GF-D8 (cell line): ENCODE data around the gene ROR2.
"Not testable (repeated sequence)": the region's sequence is repeated elsewhere in the genome, so short reads cannot be mapped to it uniquely, and the experiment has no call there.

Experiments used
- DNase-seq: peaks from one replicate; lab custom pipeline; 2025; lab: John Stamatoyannopoulos, UW

ROR2 gene

DNA sequence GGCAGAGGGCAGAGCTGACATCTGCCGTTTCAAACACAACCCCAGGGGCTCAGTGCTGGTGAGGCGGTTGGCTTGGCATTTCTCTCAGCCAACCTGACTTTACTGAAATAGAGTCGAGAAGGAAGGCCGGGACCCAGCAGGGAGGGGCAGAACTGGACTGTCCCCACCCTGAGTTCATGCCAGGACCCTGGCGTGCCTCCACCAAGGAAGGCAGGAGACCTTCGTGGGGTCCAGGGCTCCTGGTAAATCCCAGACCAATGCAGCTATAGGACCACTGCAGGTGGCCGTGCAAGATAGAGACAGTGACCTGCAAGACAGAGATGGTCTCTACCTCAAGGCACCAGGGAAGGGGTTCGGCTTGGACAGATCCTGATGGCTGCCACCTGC is 132.9 kb downstream of the ROR2 start:
- DNase-seq, result no peak

DNA sequence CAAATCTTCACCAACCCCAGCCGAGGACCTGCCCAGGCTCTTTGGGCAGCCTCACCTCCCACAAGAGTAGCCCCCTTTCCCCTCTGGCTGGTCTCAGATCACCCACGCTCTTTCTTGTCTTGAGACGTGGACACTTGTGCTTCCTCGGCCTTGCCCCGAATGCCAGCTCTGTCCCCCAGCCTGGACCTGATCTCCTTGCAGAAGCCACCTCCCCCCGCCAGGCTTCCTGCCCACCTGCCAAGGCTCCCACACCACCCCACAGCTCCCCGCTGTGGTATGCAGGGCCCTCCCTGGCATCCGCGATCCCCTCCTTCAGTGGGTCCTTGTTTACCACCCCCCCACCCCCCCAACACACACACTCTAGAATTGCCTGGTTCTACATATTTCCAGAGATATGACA is 133.7 kb downstream of the ROR2 start:
- DNase-seq, result no peak

DNA sequence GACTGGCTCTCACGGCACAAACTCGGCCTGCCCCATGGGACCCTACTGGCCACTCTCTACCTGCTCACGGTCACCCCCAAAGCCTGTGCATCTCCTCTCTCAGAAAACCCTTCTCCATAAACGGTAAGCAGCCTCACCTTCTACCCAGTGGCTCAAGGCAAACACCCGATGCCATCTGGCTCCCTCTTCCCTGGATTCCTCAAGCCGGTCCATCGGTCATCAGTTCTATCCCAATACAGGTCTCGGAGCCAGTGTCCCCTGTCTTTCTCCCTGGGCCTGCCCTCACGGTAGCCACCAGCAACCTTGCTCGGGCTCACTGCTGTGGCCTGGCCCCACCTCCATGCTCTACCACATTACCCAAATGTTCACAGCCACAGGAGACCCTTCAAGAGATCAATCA is 134.1 kb downstream of the ROR2 start:
- no peak for DNase-seq

DNA sequence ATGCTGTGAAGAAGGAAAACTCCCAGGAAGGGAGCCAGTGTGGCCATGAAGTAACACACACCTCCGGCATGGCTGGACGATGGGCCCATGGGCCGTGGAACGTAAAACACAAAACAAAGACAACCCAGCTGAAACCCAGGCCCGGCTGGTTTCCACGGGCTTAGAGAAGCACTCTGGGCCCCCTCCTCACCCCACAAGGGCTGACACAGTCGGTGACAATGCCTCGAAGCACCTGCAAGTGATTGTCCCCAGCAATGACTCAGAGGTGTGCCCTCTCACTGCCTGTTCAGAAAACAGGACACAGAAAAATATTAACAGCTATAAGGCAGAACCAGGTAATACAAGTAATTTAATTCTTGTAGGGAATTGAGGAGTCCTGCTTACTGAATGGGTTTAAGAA is 135.3 kb downstream of the ROR2 start:
- DNase-seq, result no peak

DNA sequence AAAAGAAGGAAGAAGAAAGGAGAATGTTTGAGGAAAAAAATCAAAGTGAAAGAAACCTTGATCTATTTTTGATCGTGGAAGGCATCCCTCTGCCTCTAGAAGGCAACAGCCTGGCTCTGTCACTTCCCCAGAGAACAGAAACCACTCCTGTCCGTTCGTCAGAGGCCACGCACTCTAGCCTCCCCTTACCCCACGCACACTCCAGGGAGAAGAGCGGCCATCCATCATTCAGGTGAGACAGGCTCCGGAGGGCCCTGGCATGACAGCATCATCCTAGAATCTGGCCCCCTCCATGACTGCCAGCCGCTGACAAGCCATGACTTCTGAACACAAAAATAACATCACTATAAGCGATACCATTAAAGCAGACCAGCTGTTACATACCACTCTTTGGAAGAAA is 135.8 kb downstream of the ROR2 start:
- no peak for DNase-seq

DNA sequence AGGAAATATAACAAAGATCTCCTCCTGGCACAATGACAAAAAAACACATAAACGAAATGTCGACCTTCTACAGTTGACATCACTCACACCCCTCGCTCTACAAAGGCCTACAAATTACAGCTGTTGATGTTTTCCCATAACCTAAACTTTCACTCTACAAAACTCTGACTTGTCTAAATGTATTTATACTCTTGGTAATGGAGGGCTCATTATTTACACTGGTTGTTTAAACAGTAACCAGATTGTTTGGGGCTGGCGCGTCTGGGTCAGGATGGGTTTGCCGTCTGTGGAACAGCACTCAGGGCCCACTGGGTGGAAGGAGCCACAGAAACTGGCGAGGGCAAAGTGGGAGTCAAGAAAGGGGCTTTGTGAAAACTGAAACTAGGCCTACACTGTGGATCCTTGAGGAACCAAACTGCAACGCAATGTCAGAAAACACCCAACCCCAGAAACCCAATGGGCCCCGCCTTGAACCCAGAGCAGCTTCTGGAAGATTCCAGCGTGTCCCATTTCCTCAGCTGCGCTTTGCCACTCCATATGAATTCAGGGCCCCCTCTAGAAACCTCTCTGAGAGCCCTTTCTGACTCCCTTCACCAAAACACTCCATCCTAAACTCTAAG is 136.7 kb downstream of the ROR2 start:
- DNase-seq, result no peak

DNA sequence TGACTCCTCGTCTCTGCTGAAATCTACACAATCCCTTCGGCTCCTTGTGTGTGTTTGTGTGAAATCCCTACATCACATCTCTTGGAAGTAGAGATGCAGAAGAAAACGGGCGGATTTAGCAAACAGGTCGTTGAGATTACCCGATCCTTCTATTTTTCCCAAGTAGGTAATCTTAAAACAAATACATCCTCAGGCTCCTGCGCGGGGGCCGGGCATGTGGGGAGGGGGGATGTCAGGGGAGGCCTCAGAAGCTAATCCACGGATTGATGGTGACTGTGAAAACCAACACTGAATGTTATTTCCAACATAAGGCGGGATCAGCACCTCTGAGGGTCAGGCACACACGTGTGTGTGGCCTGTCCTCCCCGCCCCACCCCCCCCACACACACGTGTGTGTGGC is 137.8 kb downstream of the ROR2 start:
- no peak for DNase-seq

DNA sequence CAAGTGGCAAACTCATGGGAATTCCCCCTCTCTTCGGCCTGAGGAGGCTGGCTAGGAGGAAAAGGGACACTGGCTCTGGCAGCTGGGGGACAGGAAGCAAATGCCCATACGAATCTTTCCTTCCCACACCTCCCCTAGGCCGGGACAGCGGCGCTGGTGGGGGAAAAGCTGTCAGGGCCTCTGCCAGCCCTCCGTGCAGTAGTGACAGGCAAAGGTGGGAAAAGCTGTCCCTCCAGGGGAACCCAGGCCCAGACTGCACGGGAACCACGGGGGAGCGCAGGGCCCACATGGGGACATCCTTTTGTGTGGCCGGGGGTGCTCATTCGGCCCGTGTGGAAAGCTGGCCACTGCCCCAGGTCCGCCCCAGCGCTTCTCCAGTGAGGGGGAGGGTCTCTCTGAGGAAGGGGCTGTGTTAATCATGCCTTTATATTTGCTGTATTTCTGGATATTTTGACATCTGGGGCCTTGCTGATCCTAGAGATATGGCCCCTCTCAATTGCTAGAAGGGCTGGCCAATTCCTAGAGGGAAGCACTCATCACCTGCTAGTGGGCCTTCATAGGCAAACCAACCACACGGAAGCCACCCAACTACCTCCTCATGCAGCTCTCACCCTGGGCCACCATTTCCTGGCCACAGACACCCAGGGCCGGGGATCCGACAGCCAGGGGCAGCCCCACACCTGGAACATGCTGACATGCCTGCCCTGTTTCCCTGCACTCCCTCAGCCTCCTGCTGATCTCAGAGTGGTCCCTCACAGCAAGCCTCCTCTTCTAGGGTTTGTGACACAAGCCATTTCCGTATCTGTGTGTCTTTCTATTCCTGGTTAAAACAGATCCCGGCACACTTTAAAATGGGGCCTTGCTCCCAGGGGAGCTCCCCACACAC is 138.8 kb downstream of the ROR2 start:
- no peak for DNase-seq

DNA sequence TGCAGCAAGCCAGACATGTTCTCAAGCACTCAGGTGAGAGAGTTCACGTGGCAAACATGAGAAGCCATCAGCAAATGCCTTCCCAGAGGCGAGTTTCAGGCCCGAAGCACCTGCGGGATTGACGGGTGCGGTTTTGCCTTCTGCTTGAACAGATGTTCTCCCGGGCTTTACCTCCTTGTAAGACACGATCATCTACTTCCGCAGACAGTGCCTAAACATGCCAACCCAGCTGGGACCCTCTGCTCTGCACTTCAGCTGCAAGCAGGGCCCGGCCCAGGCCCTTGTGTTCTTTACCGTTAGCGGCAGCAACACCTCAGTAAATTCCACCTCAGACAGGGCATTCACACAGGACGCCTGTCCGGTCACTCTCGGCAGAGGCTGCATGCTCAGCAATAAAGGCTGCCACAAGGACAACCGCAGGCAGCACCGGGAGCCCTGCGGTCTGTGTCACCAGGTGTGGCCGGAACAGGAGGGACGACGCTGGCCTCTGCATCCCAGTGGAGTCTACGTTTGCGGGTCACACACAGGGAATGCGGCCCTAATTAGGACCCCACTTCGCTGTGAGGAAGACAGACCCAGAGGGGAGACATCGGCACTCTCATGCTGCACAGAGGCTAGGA is 139.6 kb downstream of the ROR2 start:
- DNase-seq, result no peak

DNA sequence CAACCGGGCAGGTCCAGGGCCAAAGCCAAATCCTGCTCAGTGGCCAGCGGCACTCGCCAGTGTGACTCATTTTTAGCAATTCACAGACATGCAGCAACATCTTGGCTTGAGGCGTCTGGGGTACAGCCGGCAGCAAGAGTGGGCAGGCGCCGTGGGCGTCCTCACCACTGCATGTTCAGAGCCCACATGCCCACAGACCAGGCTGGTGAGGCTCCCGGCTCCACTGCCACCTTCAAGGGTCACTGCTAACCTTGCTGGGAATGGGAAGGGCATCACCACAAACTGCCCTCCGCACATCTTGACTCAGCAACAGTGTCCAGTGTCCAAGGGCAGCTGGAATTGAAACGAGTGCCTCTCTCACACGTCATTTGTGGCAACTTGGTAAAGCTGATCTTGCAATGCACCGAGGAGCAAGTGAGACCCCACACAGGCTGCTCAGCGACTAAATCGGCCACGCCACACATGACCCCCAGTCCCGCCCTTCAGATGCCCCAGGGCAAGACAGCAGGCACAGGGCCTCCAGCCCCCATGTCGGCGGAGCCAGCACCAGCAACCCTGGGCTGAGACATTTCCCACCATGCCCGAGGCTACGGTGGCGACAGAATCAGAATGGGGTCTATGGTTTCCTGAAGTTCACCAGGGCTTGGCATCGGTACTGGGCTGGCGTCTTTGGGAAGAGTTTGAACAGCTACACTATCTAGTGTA is 140.3 kb downstream of the ROR2 start:
- DNase-seq, result no peak

DNA sequence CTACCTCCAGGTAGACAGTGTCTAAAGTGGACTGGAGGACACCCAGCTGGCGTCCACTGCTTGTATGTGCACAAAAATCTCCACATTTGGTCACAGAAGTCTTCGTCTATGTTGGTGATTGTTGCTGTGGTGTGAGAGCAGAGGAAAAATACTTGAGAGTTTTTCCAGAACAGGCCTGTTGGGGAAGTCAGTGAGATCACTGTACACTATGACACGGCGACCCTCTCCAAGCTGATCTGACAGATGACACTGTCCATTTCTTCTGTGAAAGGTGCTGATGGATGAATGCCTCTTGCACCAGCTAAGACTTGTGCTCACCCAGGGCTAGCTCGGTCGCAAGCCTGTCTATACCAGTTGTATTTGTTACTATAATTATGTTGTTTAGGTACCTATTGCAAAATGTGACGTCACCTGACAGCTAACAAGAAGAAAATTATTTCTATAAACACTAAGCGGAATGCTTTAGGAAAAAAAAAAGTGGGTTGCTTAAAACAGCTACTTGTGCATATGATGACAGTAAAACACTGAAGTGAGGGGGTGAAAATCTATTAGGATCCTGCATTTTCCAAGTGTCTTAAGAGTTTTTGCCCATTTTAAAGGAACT is 142.3 kb downstream of the ROR2 start:
- no peak for DNase-seq

DNA sequence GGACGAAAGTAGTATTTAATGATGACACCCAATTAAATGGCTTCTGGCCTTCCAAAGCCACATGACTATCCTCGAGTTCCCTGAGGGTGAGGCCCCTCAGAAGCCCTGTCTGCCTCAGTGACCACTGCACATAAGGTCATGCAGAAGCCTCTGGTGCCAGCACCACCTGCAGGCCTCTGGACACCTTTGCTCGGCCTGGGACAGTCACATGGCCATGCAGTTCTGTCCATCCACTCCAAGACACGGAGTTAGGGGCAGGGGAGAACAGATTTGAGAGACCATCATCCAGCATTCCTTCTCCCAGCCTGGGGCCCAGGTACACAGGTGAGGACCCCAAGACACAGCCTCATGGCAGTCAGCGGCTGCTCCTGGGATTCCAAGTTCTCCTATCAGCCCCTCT is 145.0 kb downstream of the ROR2 start:
- DNase-seq, result no peak

DNA sequence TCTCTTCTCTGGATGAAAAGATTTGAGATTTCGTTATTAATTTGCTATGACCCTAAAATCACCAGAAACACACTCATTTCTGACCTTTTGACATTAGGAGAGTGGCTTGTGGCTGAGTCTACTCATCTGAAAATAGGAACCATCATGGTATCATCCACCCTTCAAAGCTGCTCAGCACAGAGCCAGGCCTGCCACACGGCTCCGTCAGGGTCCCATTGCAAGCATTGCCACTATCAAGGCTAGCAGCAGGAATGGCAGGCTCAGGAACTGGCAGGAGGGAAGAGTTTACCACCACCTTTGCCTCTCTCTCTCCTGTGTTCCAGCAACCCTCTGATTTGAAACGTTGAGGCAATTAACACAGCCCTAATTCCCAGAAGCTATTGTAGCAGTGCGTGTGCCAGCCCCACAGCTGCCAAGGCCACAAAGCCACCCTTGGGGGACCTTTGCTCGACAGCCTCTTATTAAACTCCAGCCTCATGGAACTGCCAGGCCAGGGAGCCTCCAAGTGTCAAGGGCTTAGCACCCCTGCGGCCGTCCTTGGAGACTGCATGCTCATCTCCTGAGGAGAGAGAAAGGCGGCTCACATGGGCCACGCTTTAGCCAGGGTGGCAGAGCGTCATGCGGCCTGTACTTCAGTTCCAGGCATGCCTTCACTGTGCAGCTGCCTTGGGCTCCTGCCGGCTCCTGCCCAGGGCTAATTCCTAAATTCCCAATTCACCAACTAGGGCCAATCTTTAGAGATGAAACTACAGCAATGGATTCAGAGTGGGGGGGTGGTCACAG is 145.9 kb downstream of the ROR2 start:
- DNase-seq, result no peak

DNA sequence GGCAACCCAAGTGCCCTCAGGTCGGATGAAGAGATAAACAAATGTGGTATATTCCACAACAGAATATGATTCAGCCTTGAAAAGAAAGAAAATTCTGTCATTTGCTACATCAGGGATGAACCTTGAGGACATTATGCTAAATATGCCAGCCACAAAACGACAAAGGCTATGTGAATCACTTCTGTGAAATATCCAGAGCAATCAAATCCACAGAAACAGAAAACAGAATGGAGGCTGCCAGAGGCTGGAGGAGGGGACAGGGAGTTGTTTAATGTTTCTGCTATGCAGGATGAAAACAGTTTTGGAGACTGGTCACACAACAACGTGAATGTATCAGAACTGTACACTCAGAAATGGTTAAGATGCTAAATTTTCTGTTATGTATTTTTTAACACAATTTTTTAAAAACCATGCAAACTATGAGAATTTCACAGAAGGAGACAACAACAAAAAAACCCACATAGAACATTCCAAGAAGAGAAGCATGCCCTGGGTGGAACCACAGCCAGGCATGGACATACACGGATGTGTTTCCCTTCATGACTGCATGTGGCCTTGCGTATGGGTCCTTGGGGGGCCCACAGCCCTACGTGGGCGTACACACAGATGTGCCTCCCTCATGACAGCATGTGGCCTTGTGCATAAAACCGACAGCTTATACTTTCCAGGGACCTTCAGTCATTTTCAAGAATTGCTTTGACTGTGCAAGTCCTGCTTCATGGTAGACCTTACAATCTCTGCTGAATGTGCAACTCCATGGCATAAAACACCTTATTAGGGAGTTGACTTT is 146.7 kb downstream of the ROR2 start:
- DNase-seq, result no peak

DNA sequence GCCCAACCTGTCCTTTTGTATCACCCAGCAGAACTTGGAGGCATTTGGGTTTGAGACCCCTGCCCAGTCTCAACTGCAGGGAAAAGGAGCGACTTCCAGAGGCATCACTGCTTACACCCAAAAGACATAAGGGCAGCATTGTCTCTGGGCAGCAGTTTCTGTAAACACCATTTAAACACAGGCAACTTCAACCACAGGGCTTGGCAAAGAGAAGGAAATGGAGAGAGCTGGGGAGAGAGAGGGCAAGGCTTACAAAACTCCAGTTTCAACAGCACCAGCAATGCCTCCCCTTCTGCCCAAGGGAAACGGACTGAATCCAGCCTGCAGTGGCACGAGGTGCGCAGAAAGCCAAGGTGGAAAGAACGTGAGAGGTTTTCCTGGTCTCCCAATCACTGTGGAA is 147.6 kb downstream of the ROR2 start:
- DNase-seq, result no peak

DNA sequence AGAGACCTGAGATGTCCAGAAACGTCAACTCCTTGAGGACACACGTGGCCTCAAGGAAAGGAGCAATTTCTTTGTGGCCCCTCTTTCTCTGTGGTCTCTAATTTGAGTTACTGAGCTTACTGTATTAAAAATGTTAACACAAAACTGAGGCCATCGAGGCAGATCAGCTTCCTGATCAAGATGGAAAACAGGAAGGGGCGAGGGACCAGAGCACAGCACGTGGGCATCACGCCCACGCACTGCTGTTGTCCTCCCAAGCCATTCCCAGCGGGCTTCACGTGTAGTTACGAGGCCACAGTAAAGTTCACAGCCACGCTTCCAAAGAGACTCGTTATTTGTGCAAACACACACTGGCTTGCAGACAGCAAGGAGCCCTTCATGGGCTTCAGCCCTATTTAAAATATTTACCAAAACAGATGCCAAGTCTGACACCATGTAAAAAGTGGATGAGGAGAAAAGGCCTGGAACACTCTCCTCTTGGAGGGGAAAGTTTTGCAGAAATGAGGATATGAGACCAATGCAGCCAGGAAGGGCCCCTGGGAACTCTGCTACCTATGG is 149.5 kb downstream of the ROR2 start:
- no peak for DNase-seq

DNA sequence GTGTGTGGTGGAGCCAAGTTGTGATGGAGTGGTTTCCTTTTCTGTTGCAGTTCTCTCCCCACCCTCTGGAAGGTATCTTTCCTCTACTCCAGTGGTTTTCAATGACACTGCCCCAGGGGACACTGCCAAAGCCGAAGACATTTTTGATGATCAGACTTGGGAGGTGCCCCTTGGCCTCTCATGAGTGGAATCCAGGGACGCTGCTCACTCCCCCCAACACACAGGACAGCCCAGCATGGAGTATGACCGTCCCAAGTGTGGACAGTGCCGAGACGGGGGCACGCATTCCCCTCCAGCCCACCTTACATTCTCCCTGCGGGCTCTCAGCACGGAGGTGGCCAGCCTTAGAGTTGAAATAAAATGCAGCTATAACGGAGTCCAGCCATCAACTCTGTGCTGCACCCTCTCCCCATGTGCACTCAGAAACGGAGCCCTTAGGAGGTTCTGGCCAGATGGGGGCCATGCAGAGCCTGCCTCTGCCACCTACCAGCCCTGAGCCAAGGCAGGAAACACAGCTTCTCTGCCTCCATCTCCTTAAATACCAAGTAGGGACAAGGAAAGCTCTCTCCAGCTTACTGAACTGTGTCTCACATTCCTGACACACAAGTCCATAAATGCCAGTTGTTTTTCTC is 150.8 kb downstream of the ROR2 start:
- DNase-seq, result no peak

DNA sequence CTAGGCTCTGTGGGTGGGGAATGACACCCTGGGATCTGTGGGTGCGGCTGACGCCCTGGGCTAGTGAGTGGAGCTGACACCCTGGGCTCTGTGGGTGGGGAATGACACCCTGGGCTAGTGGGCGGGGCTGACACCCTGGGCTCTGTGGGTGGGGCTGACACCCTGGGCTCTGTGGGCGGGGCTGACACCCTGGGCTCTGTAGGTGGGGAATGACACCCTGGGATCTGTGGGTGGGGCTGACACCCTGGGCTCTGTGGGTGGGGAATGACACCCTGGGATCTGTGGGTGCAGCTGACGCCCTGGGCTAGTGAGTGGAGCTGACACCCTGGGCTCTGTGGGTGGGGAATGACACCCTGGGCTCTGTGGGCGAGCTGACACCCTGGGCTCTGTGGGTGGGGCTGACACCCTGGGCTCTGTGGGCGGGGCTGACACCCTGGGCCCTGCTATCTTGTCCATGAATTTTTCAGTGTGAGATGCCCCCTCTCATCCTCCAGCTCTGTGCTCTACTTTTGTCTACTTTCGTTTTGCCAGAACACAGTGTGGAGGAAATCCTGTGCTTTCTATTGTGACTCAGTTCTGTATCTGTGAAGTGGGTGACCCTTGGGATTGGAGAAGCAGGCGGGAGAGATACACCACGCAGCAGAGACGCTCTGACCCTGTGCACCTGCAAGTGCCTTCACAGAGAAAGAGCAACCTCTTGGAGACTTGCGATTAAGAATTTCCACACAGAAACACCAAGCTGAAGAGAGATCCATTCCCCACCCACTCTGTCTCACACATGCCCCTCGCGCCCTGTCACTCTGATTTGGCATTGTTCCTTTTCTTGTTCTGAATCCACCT is 151.5 kb downstream of the ROR2 start:
- not testable (repeated sequence) for DNase-seq

DNA sequence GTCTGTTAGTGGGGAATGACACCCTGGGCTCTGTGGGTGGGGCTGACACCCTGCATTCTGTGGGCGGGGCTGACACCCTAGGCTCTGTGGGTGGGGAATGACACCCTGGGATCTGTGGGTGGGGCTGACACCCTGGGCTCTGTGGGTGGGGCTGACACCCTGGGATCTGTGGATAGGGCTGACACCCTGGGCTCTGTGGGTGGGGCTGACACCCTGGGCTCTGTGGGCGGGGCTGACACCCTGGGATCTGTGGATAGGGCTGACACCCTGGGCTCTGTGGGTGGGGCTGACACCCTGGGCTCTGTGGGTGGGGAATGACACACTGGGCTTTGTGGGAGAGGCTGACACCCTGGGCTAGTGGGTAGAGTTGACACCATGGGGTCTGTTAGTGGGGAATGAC is 152.5 kb downstream of the ROR2 start:
- not testable (repeated sequence) for DNase-seq
